ENCODE measurements around the gene TENT5C. TPM values are rescaled to one million over a fixed set of nuclear protein-coding genes. Genes with fewer than 3 reads are reported as not detected.

TENT5C gene
- total RNA-seq, 2 donors from 2014 or later, result 17.0 to 20.1 TPM

DNA sequence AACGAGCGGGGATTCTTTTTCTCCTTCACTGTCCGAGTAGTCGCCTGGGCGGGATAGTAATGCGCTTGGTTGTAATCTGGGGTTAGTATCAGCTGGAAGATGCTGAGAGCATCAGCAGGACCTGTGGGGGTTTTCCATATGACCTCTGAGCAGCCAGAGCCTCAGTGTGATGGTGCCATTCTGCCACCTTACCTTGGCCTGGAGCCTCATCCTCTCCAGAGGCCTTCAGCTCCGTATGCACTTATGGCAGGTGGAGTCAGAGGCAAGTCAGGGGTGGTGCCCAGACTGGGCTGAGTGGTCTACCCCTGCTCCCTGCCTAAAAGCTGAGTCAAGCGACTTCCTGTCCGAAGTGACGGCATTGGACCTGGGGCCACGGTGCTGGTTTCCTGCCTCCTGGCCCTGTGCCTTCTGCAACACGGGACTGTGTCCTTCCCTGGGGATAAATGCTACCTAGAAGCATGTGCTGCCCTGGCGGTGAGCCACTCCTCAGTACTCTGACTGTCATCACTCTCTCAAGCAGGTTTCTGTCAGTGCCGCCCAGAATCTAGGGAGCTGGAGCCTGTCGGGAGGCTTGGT is 24.7 kb downstream of the TENT5C start:
- Histone ChIP-seq H3K36me3 (no peaks in the 10 kb centered on the region), H3K4me1 (peaks cover 0 to 19% of the 10 kb centered on the region in 2 donors), H3K9me3 (no peaks in the 10 kb centered on the region), H3K27ac (peak overlapping the region in 1 of 2 donors; percentile 32), H3K27me3 (no peaks in the 10 kb centered on the region), H3K4me3 (no peak overlapping the region)
- TF ChIP-seq, protein P1, sequence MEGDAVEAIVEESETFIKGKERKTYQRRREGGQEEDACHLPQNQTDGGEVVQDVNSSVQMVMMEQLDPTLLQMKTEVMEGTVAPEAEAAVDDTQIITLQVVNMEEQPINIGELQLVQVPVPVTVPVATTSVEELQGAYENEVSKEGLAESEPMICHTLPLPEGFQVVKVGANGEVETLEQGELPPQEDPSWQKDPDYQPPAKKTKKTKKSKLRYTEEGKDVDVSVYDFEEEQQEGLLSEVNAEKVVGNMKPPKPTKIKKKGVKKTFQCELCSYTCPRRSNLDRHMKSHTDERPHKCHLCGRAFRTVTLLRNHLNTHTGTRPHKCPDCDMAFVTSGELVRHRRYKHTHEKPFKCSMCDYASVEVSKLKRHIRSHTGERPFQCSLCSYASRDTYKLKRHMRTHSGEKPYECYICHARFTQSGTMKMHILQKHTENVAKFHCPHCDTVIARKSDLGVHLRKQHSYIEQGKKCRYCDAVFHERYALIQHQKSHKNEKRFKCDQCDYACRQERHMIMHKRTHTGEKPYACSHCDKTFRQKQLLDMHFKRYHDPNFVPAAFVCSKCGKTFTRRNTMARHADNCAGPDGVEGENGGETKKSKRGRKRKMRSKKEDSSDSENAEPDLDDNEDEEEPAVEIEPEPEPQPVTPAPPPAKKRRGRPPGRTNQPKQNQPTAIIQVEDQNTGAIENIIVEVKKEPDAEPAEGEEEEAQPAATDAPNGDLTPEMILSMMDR (IDR thresholded peaks at IDR 0.05), result no peak
- no peak for DNase-seq (ENCODE audit: low spot score)

DNA sequence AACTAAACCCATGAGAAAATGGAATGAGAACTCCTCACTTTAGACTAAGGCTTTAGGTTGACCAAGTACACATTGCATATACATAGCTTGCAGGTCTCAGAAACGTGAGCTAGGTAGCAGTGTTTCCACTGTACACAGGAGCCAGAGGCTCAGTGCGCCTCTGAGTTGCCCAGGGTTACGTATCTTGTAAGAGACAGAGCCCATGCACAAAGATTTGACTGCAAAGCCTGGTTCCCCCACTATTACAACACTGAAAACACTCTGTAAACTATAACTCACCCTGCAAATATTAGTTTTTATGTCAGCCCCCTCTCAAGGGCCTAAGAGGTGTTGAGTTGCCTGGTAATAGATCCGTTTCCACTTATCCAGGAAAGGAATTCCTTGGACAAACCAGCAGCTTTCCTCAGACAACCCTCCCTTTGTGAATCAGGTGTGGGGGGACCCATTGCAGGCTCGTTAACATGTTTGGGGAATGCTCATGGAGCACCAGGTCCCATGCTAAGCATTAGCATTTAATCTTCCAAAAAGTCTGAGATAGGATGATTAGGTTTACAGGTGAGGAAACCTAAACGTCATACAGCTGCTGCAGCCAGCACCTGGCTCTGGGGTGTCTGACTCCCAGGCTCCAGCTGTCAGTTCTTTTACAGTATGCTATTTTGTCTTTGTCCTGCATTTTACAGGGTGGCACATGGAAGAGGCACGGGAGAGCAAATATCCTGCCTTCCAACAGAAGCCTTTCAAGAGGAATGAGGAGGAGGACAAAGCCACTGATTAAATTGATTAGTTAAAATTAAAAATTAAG is 25.7 kb downstream of the TENT5C start:
- Histone ChIP-seq H3K36me3 (no peaks in the 10 kb centered on the region), H3K27me3 (no peaks in the 10 kb centered on the region), H3K4me3 (no peak overlapping the region), H3K9me3 (no peaks in the 10 kb centered on the region), H3K27ac (no peak overlapping the region), H3K4me1 (peaks cover 0 to 19% of the 10 kb centered on the region in 2 donors)
- DNase-seq (ENCODE audit: low spot score), result no peak
- TF ChIP-seq, protein P1 (IDR thresholded peaks at IDR 0.05), result no peak

DNA sequence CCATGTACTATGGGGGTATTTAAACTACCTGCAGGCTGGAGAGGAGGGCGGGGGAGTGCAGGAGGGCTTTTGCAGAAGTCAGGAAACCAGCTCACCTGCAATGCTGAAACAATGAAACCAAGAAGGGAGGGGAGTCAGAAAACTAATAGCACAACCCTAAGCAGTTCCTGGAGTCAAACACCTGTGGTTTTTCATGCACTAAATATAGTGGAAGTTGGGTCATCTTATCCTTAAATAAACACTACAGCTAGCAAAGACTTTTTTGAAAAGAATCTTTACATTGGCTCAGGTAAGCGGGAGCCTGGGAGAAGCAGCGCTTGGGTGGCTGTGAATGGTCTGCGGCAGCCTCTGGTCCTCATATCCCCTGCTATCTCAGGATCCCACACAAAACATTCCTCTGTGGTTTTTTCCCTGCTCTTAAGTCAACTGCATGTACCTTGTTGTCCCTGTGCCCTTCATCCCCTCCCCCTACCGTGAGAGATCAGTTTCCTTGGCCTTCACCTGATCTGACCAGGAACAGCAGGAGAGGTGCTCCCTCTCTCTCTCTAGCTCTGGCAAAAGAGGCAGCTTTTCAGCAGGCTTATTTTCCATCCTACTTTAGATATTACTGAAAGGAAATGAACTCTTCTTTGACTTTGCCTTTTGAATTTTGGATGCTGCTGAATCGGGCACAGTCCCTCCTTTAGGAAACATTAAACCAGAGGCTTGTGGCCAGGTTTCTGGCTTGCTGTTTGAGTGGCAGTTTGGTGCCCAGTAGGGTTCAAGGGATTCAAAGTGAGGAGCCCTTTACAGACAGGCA is 26.6 kb downstream of the TENT5C start:
- no peak overlapping the region for H3K27ac ChIP-seq
- H3K4me1 ChIP-seq, result peaks cover 0 to 19% of the 10 kb centered on the region in 2 donors
- H3K4me3 ChIP-seq, result no peak overlapping the region
- no peaks in the 10 kb centered on the region for H3K9me3 ChIP-seq
- TF ChIP-seq, protein P1 (IDR thresholded peaks at IDR 0.05), result no peak
- DNase-seq (ENCODE audit: low spot score), result no peak
- H3K36me3 ChIP-seq, result no peaks in the 10 kb centered on the region
- no peaks in the 10 kb centered on the region for H3K27me3 ChIP-seq

DNA sequence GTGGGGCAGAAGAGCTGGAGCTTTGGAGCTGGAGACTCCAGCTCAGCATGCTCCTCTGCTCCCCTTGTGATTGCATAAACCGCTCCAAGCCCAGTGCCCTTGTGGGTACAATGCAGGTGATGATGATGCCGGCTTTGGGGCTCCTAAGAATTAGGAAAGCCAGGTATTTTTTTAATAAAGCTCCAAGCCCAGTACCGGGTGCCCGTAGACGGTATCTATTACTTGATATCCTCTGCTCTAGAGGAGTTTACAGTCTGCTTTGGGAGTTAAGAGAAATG is 27.2 kb downstream of the TENT5C start:
- Histone ChIP-seq H3K4me1 (peaks cover 0 to 19% of the 10 kb centered on the region in 2 donors), H3K27me3 (no peaks in the 10 kb centered on the region), H3K36me3 (no peaks in the 10 kb centered on the region), H3K27ac (no peak overlapping the region), H3K9me3 (no peaks in the 10 kb centered on the region), H3K4me3 (no peak overlapping the region)
- DNase-seq (ENCODE audit: low spot score), result no peak
- TF ChIP-seq, protein P1 (IDR thresholded peaks at IDR 0.05), result no peak

GRCh38 chr1:117633423-117633822 is 27.6 kb downstream of the TENT5C start:
- TF ChIP-seq, protein P1 (IDR thresholded peaks at IDR 0.05), result no peak
- Histone ChIP-seq H3K4me3 (no peak overlapping the region), H3K36me3 (no peaks in the 10 kb centered on the region), H3K27me3 (no peaks in the 10 kb centered on the region), H3K9me3 (no peaks in the 10 kb centered on the region), H3K27ac (no peak overlapping the region), H3K4me1 (peaks cover 0 to 19% of the 10 kb centered on the region in 2 donors)
- no peak for DNase-seq (ENCODE audit: low spot score)

All from right atrium auricular region (tissue), 2 donors.